ENCODE measurements around the gene CEP57L1. TPM values are rescaled to one million over a fixed set of nuclear protein-coding genes. Genes with fewer than 3 reads are reported as not detected.

The CEP57L1 gene
- total and polyA plus RNA-seq, 9 of the 15 experiments (the other 6 are each of a cell fraction or from before 2014, with no cell fraction given): 39.4 to 88.6 (median 61.8) TPM

GRCh38 chr6:109073344-109074132 lies 21.8 kb upstream of the CEP57L1 start (continued):
- no peak for TF ChIP-seq CREB3L1 (IDR thresholded peaks at IDR 0.05; ENCODE audit: borderline replicate concordance, low read depth)
- TF ChIP-seq CTCF (IDR thresholded peaks at IDR 0.05 in 2 of 3, conservative IDR thresholded peaks at IDR 0.05 in 1 of 3; ENCODE audit: insufficient read depth in 2 of 3, low read depth in 1 of 3, low read length in 3 of 3): peak; percentile 64 to 81 (median 68); a peak in 5 of 6 replicates

- H3K27me3 ChIP-seq (ENCODE audit: control insufficient read depth in 2 of 2, insufficient read depth in 2 of 2, low read length in 2 of 2): no peaks in the 10 kb centered on the region
- in situ Hi-C loops (cut with MboI): loop anchor here (25.0 kb wide), 1 partner anchor 162 kb away; no protein-coding TSS in a partner anchor
- no peaks in the 10 kb centered on the region for H3K79me2 ChIP-seq (ENCODE audit: control insufficient read depth, insufficient read depth, low read length)
- no TSS peak for BruUV-seq (replicated peaks)
- peaks cover 3% of the 10 kb centered on the region for H3K9me1 ChIP-seq (ENCODE audit: control insufficient read depth, insufficient read depth, low read length)
- H3K9me3 ChIP-seq (replicated peaks; ENCODE audit: control insufficient read depth, insufficient read depth, low read depth, low read length): no peaks in the 10 kb centered on the region
- H3K27ac ChIP-seq (ENCODE audit: extremely low read depth, low read depth, low read length): no peak overlapping the region
- FAIRE-seq: no peak
- H3K36me3 ChIP-seq (ENCODE audit: control insufficient read depth, insufficient read depth, low read length): no peaks in the 10 kb centered on the region
- no peak overlapping the region for H3K4me3 ChIP-seq
- POLR2A ChIA-PET: no interaction called here
- no peak for ATAC-seq
- H3K4me2 ChIP-seq (ENCODE audit: insufficient read depth, low read length): no peak overlapping the region
- no peak overlapping the region for H3K9ac ChIP-seq (ENCODE audit: insufficient read depth in 1 of 2, low read depth in 2 of 2, low read length in 2 of 2)
- H3K4me1 ChIP-seq (replicated peaks in 1 of 2; ENCODE audit: control insufficient read depth in 2 of 2, insufficient read depth in 2 of 2, low read length in 2 of 2): no peaks in the 10 kb centered on the region; a peak in 1 of 5 replicates
- no peak overlapping the region for H2AFZ ChIP-seq (ENCODE audit: low read depth, low read length)
- CTCF ChIA-PET (ENCODE audit: low intra/inter-chr PET ratio): interaction anchor here (0.7 to 2.0 kb wide), 2 partner anchors 532 to 961 kb away, joined by 3 to 31 read pairs; no protein-coding TSS in a partner anchor
- intact Hi-C loops (cut with micrococcal nuclease): loop anchor here (5.0 kb wide), 4 partner anchors 177 to 517 kb away; no protein-coding TSS in a partner anchor
- no peaks in the 10 kb centered on the region for H4K20me1 ChIP-seq (replicated peaks; ENCODE audit: control insufficient read depth, insufficient read depth, low read length)
- DNase-seq (ENCODE audit: extremely low read depth in 1 of 4, low spot score in 3 of 4): no peak
- TF ChIP-seq HMG20A (CRISPR knock-in tag; conservative IDR thresholded peaks at IDR 0.05): no peak
- TF ChIP-seq WHSC1 (IDR thresholded peaks at IDR 0.05; ENCODE audit: low read length): no peak
- no peak for TF ChIP-seq ADNP (tag; IDR thresholded peaks at IDR 0.05)
- no peak for TF ChIP-seq MED1 (CRISPR knock-in tag; IDR thresholded peaks at IDR 0.05; ENCODE audit: borderline replicate concordance)
- TF ChIP-seq SIN3B (IDR thresholded peaks at IDR 0.05; ENCODE audit: low read depth): no peak
- TF ChIP-seq HES1 (IDR thresholded peaks at IDR 0.05; ENCODE audit: low read depth): no peak
- no peak for TF ChIP-seq TEAD4 (IDR thresholded peaks at IDR 0.05; ENCODE audit: low read length)
- TF ChIP-seq TEAD4 (CRISPR knock-in tag; IDR thresholded peaks at IDR 0.05; ENCODE audit: borderline replicate concordance): no peak
- TF ChIP-seq ZNF282 (CRISPR knock-in tag; IDR thresholded peaks at IDR 0.05): no peak
- no peak for TF ChIP-seq HLTF (IDR thresholded peaks at IDR 0.05)
- no peak for TF ChIP-seq RUNX1 (IDR thresholded peaks at IDR 0.05; ENCODE audit: low read depth)
- TF ChIP-seq SIX5 (IDR thresholded peaks at IDR 0.05; ENCODE audit: borderline replicate concordance in 1 of 2, insufficient read depth in 1 of 2, low read depth in 1 of 2, low read length in 2 of 2): no peak
- no peak for TF ChIP-seq ZNF445 (CRISPR knock-in tag; IDR thresholded peaks at IDR 0.05; ENCODE audit: low read depth)
- no peak for TF ChIP-seq SOX6 (IDR thresholded peaks at IDR 0.05)
- no peak for TF ChIP-seq ZNF644 (tag; IDR thresholded peaks at IDR 0.05; ENCODE audit: low read depth)
These were observed 21.2 kb upstream of the CEP57L1 start for GRCh38 chr6:109074133-109074415.
